K562 (cell line): ENCODE data around the gene SEPTIN12. TPM values are rescaled to one million over a fixed set of nuclear protein-coding genes. Genes with fewer than 3 reads are reported as not detected.

Source experiments
- ATAC-seq: fragments of 200-7000 bp; cut with Tn5 transposase; 3 replicates; pipeline ENCODE4 v1.9.1; 2020; ENCODE audit warnings: moderate library complexity
- BruUV-seq: library from RNA; stranded (reverse); fragments of 400-500 nt; replicated peaks from 2 replicates; lab custom pipeline; 2021; lab: Mats Ljungman, UMichigan
- CTCF ChIA-PET: fragments of 300-600 bp; formaldehyde crosslinking; extraction: SDS; loops from one replicate; lab custom pipeline; 2021; ENCODE audit warnings: low intra/inter-chr PET ratio; lab: Yijun Ruan, JAX
- POLR2A ChIA-PET: fragments of 300-600, 350-650 bp; sonication (Branson Sonifier 250); formaldehyde crosslinking; extraction: SDS; loops from one replicate; lab custom pipeline; 2021; ENCODE audit warnings: antibody characterized with exemption, inconsistent platforms; lab: Yijun Ruan, JAX
- DNase-seq, 4 experiments: peaks; one replicate each; pipeline versions ENCODE4 v3.0.0 to v3.0.0-alpha.2; 2011 to 2018; ENCODE audit warnings: low spot score in 3 of 4, mixed read lengths in 3 of 4; ENCODE audit errors: extremely low read depth in 1 of 4
- FAIRE-seq: peaks from 2 replicates; lab custom pipeline; 2011; peaks lifted over from hg19 to GRCh38; lab: Jason Lieb, UNC
- H2AFZ ChIP-seq: 2 replicates; pipeline ENCODE4 v1.6.0; 2011; ENCODE audit warnings: low read depth, low read length, control low read depth, inconsistent platforms
- H3K27ac ChIP-seq: fragments of 200-600 bp; 3 replicates; pipeline ENCODE4 v1.8.0; 2011; ENCODE audit warnings: low read depth, mild to moderate bottlenecking, control low read depth, inconsistent platforms, low read length, moderate library complexity, mixed read lengths; ENCODE audit errors: extremely low read depth
- H3K27me3 ChIP-seq, 2 experiments: fragments of 300-600 bp in 1 of 2; 2 replicates in 1 of 2; 3 replicates in 1 of 2; pipeline versions ENCODE4 v1.6.0 to v1.8.0; 2011; ENCODE audit warnings: inconsistent platforms in 2 of 2, low read length in 2 of 2, mild to moderate bottlenecking in 1 of 2, mixed read lengths in 1 of 2, moderate library complexity in 1 of 2; ENCODE audit not compliant: control insufficient read depth in 2 of 2, insufficient read depth in 2 of 2
- H3K36me3 ChIP-seq: fragments of 300-600 bp; 3 replicates; pipeline ENCODE4 v1.8.0; 2011; ENCODE audit warnings: mild to moderate bottlenecking, low read length, inconsistent platforms; ENCODE audit not compliant: control insufficient read depth, insufficient read depth
- H3K4me1 ChIP-seq, 2 experiments: fragments of 200-600 bp in 1 of 2; replicated peaks in 1 of 2; 2 replicates in 1 of 2; 3 replicates in 1 of 2; pipeline versions ENCODE4 v1.5.1 to v1.8.0; 2011; ENCODE audit warnings: inconsistent platforms in 2 of 2, low read length in 2 of 2, mild to moderate bottlenecking in 1 of 2, mixed read lengths in 1 of 2, moderate library complexity in 1 of 2; ENCODE audit not compliant: control insufficient read depth in 2 of 2, insufficient read depth in 2 of 2
- H3K4me2 ChIP-seq: 2 replicates; pipeline ENCODE4 v1.6.1; 2011; ENCODE audit warnings: low read length, control low read depth, inconsistent platforms, mixed read lengths; ENCODE audit not compliant: insufficient read depth
- H3K4me3 ChIP-seq: fragments of 200-600 bp; sonication (generic), shearing (Covaris generic); 2 replicates; pipeline ENCODE4 v1.5.1; 2016; ENCODE audit warnings: control low read depth, inconsistent platforms
- H3K79me2 ChIP-seq: fragments of 200-600 bp; 3 replicates; pipeline ENCODE4 v1.8.0; 2011; ENCODE audit warnings: low read length, inconsistent platforms; ENCODE audit not compliant: control insufficient read depth, insufficient read depth
- H3K9ac ChIP-seq, 2 experiments: 2 replicates each; pipeline versions ENCODE4 v1.6.0 to v1.6.1; 2011; ENCODE audit warnings: low read depth in 2 of 2, low read length in 2 of 2, control low read depth in 1 of 2, inconsistent platforms in 1 of 2, mild to moderate bottlenecking in 1 of 2, mixed read lengths in 1 of 2; ENCODE audit not compliant: insufficient read depth in 1 of 2
- H3K9me1 ChIP-seq: one replicate; pipeline ENCODE4 v1.6.0; 2011; ENCODE audit warnings: inconsistent platforms, mild to moderate bottlenecking, low read length, moderate library complexity; ENCODE audit not compliant: control insufficient read depth, insufficient read depth
- H3K9me3 ChIP-seq: replicated peaks from 2 replicates; pipeline ENCODE4 v1.5.1; 2011; ENCODE audit warnings: low read depth, low read length, inconsistent platforms; ENCODE audit not compliant: control insufficient read depth, insufficient read depth
- H4K20me1 ChIP-seq: replicated peaks from 2 replicates; pipeline ENCODE4 v1.6.1; 2011; ENCODE audit warnings: low read length, inconsistent platforms, mixed read lengths; ENCODE audit not compliant: control insufficient read depth, insufficient read depth
- IRF1 ChIP-seq: sonication (generic); formaldehyde crosslinking; IDR thresholded peaks from 2 replicates; pipeline ENCODE4 v1.8.0; 2022; ENCODE audit warnings: missing genetic modification reagents, mild to moderate bottlenecking, borderline replicate concordance
- NELFE ChIP-seq: IDR thresholded peaks from 2 replicates; pipeline ENCODE4 v1.6.1; 2011; ENCODE audit warnings: mild to moderate bottlenecking; ENCODE audit not compliant: insufficient read depth, insufficient read length
- SOX6 ChIP-seq: fragments of 450-650 bp; IDR thresholded peaks from 2 replicates; pipeline ENCODE4 v1.6.1; 2014; ENCODE audit warnings: mild to moderate bottlenecking
- USF2 ChIP-seq: sonication (generic); formaldehyde crosslinking; IDR thresholded peaks from 2 replicates; pipeline ENCODE4 v1.5.0; 2020; ENCODE audit warnings: missing genetic modification reagents
- ZBED1 ChIP-seq: IDR thresholded peaks from 2 replicates; pipeline ENCODE4 v1.6.1; 2014
- ZFP36 ChIP-seq: fragments of 150-350 bp; IDR thresholded peaks from 2 replicates; pipeline ENCODE4 v1.6.1; 2018; ENCODE audit warnings: low read length, low read depth; ENCODE audit not compliant: partially characterized antibody
- ZNF354B ChIP-seq: fragments of 250-450 bp; sonication (Bioruptor Pico); IDR thresholded peaks from 2 replicates; pipeline ENCODE4 v1.4.0; 2020
- WGBS: fragments of 100-300 bp; shearing (Covaris generic); methylation state at CpG from one replicate; pipeline ENCODE4 v1.1.6; 2016; ENCODE audit warnings: low coverage, mixed read lengths; ENCODE audit not compliant: insufficient coverage; ENCODE audit errors: missing lambda C conversion rate; 5-methylcytosine and 5-hydroxymethylcytosine counted together
- in situ Hi-C: fragments of 300-500 bp; cut with MboI; formaldehyde crosslinking; loops from 4 replicates; pipeline ENCODE4 v1.15.0; 2018; ENCODE audit warnings: inconsistent platforms, mixed read lengths
- intact Hi-C: fragments of 100-400 bp; cut with micrococcal nuclease; formaldehyde crosslinking; loops from 2 replicates; pipeline ENCODE4 v1.14.2; 2022
- polyA plus RNA-seq, 8 experiments: library from polyadenylated mRNA; depleted of rRNA in 4 of 8; stranded (reverse) in 5 of 8; unstranded in 3 of 8; fragments of >200 nt; fragmentation: Nextera tagmentation in 2 of 8; fragmentation: Illumina TruSeq in 1 of 8; extraction: Ambion mirVana in 2 of 8; extraction: Trizol in 1 of 8; gene quantifications; 2 replicates each; pipeline versions ENCODE4 v1.2.1 to v1.2.3, GENCODE V29; 2011 to 2014; ENCODE audit warnings: inconsistent platforms in 1 of 8, missing spikeins in 1 of 8
- total RNA-seq, 7 experiments: library from RNA; depleted of rRNA in 6 of 7; stranded (reverse); fragments of >200 nt in 6 of 7; fragmentation: Illumina TruSeq in 2 of 7; extraction: Trizol in 2 of 7; gene quantifications; 2 replicates each; pipeline versions ENCODE4 v1.2.1 to v1.2.3, GENCODE V29; 2011 to 2021; ENCODE audit warnings: low replicate concordance in 1 of 7

The SEPTIN12 gene
- total and polyA plus RNA-seq, 9 of the 15 experiments (the other 6 are each of a cell fraction or from before 2014, with no cell fraction given), result not detected

- BruUV-seq, result no TSS peak
- Histone ChIP-seq H3K4me3 (no peak overlapping the region), H3K9ac (no peak overlapping the region), H2AFZ (no peak overlapping the region), H3K27ac (no peak overlapping the region), H3K9me1 (no peaks in the 10 kb centered on the region), H3K79me2 (peaks cover 6% of the 10 kb centered on the region; the same call in 2 of the 3 replicates), H4K20me1 (no peaks in the 10 kb centered on the region), H3K27me3 (no peaks in the 10 kb centered on the region), H3K9me3 (no peaks in the 10 kb centered on the region), H3K4me1 (peaks cover 24 to 68% of the 10 kb centered on the region in 2 experiments), H3K36me3 (peaks cover 21% of the 10 kb centered on the region; the same call in 2 of the 3 replicates), H3K4me2 (no peak overlapping the region)
- TF ChIP-seq ZBED1 (no peak), ZFP36 (peak; percentile 59), IRF1 (CRISPR knock-in tag) (no peak), ZNF354B (CRISPR knock-in tag) (no peak), USF2 (CRISPR knock-in tag) (no peak), SOX6 (no peak), NELFE (no peak)
- ATAC-seq, result no peak
- intact Hi-C loops (no loop called here), in situ Hi-C loops (no loop called here)
- 86% methylated on average over 17 of the region's 19 CpGs for WGBS
- no peak for DNase-seq
- CTCF ChIA-PET, result no interaction called here
- POLR2A ChIA-PET, result interaction anchor here (0.8 kb wide), 1 partner anchor 31 kb away, joined by 3 read pairs; no protein-coding TSS in a partner anchor
- FAIRE-seq, result no peak
These were observed 11.2 kb upstream of the SEPTIN12 start for GRCh38 chr16:4799171-4799855.
